ENCODE data around the gene OR6B1.

OR6B1 gene

DNA sequence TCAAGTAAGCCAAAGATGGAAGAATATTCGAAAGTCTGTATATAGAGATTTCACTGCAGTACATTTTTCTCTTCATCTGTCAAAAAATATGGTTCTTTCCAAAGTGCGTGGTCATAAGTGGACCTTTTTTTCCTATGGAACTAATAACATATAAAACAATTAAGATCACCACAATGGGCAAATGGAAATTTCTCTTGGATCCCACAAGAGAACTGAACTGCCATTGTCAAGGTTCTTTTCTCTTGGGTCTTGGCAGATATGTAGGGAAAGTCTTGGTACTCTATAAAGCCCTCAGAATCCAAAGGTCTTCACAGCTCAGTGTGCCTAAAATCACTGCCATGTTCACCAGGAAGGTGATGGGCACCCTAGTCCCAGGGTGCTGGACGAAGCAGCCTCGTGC, at the start of gene OR6B1:
TSS of gene OR6B1 (plus strand) at position 301 of the 400 bp plus-strand sequence. CDS start 3,677 bp downstream, outside the sequence.
- DNase-seq = no peak

DNA sequence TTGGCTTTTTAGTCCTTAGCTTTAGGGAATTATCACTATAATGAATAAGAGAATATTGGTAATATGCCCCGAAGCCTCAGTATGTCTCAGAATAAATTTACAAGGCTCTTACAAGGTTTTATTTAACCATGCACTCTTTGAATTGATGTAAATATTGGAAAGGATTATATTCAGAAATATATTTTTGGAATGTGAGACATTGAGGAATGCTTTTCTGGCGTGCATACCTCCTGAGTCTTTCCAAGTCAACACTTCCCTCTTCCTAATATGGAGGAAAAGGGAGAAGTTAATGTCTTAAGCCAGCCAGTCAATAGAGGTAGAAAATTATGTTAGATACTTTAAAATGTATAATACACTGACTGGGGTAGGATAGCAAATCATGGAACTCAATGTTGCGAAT, 46.7 kb upstream of the OR6B1 start:
- no peak for DNase-seq

DNA sequence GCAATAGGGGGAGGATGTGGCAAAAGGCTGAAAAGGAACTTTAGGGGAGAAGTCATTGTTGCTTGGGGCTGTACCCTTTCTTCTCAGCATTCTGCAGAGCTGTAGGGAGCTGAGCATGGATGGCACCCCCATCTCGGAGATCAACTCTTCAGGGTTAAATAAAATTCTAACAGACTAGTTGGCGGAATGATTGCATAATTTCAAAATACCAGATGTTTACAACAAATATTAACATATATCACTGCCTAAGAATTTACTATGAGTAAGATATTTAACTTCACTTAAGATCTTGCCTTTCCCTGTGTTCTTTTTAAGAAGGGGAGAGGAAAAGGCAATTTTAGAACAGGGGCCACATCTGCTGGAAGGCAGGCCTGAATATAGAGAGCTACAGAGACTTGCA, 46.0 kb upstream of the OR6B1 start:
- DNase-seq = no peak

DNA sequence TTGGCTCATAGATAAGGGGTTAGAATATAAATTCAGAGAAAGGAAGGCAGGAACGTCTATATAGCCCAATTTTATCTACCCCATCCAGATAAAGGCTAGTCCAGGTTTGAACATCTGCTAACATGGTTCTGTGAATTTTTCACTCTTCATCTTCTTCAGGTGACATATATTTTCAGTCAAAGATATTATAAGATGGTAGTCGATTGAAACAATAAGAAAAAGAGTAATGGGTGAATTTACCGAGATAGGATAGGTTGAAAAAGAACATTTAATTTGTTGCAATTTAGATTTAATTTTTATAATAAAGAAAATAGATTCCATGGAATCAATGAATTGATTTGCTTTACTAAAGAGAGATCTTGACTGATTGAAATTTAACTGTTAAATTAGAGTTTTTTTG, 45.6 kb upstream of the OR6B1 start, which contains the start of gene OR2F1:
TSS of gene OR2F1 (plus strand) at position 301 of the 400 bp plus-strand sequence. CDS start 5,127 bp downstream, outside the sequence.
- no peak for DNase-seq

DNA sequence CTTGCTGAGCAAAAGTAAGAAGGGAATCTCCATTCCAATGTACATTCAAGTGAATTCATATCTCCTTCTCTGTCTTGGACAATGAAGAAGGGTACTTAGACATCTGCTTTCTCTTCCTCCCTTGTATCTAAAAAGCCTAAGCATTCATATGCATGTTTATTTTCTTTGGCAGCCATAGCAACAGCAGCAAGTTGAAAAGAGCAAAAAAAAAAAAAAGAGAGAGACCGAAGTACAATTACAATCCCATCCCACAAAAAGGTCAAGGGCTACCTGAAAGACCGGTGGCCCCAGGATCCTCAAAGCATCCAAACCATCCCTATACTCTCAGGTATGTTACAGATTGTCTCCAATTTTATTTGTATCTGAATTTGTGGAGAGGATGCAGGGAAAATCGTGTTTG, 41.3 kb upstream of the OR6B1 start:
- DNase-seq = no peak

GRCh38 chr7:143960813-143961610, 39.1 kb upstream of the OR6B1 start:
- DNase-seq = no peak

DNA sequence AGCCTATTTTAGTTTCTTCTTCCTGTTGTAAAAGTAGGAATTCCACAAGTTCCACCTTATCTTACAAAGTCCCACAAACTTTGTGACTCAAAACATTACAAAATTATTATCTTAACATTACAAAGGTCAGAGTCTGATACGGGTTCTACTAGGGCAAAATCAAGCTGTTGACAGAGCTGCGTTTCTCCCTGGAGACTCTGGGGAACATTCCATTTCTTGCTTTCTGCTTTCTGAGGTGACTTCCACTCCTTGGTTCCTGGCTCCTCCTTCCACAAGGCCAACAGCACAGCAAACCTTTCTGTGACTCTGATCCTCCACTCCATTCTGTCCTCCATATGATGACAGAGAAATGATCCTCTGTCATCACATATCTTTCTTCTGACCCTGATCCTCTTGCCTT, 34.8 kb upstream of the OR6B1 start:
- DNase-seq = no peak

DNA sequence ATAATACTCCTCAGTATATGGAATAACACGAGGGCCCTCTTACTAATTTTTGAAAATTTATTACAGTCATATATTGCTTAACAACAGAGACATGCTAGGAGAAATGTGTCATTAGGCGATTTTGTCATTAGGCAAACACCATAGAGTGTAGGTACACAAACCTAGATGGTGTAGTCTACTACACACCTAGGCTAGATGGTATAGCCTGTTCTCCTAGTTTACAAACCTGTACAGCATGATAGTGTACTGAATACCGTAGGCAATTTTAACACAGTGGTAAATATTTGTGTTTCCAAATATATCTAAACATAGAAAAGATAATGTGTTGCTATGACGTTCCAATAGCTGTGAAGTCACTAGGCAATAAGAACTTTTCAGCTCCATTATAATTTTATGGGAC, 32.7 kb upstream of the OR6B1 start:
- DNase-seq = no peak

- no peak for DNase-seq
Observed at GRCh38 chr7:143973870-143974416, 26.2 kb upstream of the OR6B1 start.

GRCh38 chr7:143974459-143974858, 25.7 kb upstream of the OR6B1 start:
- DNase-seq = no peak

DNA sequence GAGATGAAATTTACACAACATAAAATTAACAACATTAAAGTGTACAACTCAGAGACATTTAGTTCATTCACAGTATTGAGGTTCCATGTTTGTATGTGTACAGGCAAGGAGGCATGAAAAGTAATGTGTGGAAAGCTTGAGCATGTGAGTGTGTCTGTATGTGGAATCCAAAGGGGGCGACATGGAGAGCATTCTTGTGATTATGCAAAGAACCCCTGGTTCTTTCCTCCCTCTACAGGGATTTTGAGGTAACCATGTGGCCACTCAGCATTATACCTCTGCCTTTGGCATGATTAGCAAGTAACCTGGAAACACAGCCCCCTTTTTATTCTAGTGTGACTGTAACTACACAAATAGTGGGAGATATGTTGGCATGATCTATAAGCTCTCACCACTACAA, 24.5 kb upstream of the OR6B1 start:
- DNase-seq = no peak

DNA sequence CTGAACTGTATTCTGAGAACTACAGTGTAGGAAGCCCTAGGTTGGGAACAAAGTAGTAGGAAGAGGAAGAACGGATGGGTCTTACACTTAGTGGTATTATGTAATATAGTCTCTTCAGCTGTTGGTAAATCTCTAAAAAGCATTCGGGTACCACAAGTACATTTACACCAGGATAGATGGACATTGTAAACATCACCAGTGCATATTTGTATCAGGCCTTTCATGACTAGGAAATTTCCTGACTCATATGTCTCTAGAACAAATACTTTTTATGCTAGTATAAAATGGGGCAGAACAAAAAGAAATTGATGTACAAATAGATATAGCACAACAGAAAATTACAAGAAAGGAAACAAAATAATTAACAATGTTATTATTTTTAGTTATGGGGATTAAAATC, 21.5 kb upstream of the OR6B1 start:
- no peak for DNase-seq

DNA sequence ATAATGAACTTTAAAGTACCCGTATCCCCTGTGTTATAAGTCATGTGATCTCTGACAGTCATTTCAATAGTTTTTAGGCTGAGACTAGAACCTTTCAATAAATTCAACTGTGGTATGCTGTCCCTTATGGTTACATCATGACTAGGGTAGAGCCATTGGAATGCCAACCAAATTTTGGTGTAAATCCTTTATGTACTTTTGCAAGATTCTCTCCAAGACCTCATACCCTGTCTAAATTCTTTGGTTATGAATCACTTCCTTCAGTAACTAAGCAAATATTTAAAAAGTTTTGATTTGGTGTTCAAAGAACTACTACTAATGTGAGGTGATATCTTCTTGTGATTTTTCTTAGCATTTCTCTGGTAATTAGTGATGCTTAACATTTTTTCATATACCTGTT, 20.8 kb upstream of the OR6B1 start:
- DNase-seq = no peak

- DNase-seq = no peak
Observed at GRCh38 chr7:143979998-143980397, 20.1 kb upstream of the OR6B1 start.

- DNase-seq = no peak
Observed at GRCh38 chr7:143980746-143981510, 19.2 kb upstream of the OR6B1 start.

GRCh38 chr7:143983960-143984359, 16.2 kb upstream of the OR6B1 start:
- DNase-seq = no peak

DNA sequence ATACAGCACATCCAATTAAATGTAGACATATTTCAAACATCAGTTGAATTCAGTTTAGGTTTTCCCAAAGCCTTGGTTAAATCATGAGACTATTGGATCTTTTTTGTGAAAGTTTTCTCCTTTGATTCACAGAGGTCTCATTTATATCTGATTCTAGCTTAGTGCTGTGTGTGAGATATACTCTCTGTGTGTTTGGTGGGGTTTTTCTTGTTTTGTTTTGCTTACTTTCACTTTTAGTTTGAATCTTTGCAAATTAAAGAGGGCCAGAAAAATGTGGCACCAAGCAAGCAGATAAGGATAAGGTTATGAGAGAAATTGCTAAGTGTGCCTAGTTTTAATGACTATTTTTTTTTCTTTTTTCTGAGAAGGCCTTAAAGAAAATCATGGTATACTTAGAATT, 12.6 kb upstream of the OR6B1 start:
- DNase-seq = no peak

DNA sequence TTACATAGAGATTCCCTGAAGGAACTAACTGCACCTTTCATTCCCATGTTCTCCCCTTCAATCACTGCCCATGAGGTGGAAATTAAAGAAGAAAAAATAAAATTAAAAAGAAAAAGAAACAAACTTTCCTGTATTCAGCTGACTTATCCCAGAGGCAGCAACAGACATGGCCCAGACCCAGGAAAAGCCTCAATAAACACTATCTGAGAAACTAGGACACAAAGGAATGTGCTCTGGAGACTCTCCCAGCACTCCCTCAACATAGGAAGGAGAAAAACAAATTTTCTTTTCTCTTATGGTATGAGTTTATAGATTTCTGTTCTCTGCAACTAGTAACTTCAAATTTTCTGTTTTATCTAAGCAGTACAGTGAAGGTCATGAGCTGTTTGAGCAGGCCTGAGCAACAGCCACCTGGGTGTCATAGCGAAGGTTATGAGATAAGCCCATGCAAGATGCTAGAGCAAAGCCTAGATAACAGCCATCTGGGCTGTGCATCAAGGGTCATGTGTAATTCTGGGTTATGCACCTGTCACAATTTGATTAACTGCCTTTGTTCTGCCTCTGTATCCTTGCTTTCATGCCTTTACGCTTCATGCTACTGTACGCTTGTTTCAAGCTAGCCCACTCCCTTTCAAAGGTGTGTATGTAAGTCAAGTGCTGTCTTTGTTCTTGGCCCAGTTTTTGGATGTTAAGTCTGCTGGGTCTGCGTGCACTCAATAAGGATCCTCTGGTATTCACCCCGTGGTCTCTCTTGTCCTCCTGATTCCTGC, 11.0 kb upstream of the OR6B1 start:
- no peak for DNase-seq

DNA sequence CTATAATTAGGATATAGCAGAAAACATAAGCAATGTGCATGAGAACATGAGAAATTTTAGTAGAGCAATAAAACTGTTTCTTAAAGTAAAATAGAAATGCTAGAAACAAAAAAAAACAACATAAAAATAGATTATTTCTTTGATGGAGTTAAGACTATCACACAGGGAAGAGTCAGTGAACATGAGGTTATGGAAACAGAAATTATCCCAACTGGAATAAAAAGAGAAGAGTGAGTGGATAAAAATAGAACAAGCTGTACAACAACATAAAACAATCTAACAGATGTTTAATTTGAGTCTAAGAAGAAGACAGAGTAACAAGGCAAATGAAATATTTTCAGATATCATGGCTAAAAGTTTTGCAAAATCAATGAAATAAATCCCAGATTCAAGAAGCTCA, 7.5 kb upstream of the OR6B1 start:
- DNase-seq = no peak

- no peak for DNase-seq
Observed at GRCh38 chr7:143993924-143994323, 6.2 kb upstream of the OR6B1 start.

- DNase-seq = no peak
Observed at GRCh38 chr7:144001543-144001942, 1.4 kb downstream of the OR6B1 start.

GRCh38 chr7:144004703-144005102, 4.6 kb downstream of the OR6B1 start:
- no peak for DNase-seq

DNA sequence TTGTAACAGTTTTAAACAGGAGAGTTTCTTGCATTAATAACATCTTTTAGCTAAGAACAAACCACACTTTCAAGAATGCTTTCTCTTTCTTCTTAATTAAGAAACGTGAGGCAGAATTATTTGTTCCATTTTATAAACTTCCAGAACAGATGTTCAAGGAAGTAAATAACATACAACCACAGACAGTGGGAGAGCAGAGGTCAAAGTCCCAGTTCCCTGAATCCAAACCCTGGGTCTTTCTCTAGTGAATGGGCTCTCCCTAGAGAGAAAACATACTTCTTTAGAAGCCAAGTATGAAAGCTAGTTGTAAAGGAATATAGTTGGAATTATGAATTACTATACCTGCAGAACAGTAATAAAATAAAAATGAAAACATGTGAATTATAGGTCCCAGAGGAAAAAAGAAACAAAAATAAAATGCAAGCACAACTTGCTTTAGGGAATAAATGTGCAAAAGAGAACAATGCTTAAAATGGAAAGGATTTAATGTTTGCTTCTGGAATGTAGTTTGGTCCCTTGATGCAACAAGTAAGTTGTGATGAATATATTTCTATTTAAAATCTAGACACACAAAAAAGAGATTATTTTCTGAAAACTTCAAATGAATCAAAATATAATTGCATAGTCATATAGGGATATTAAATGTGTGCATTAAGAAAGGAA, 6.0 kb downstream of the OR6B1 start:
- no peak for DNase-seq

All from NCI-H1092 treated with DMSO at 0.1 percent for 48 hours (cell line).